HG02870 (cell line): ENCODE measurements around the gene EIF2B5.

Source experiments
- ATAC-seq: cut with Tn5 transposase; IDR thresholded peaks from one replicate; pipeline ENCODE4 v1.9.1; 2021; ENCODE audit warnings: mild to moderate bottlenecking, moderate library complexity; ENCODE audit not compliant: unreplicated experiment

The EIF2B5 gene

DNA sequence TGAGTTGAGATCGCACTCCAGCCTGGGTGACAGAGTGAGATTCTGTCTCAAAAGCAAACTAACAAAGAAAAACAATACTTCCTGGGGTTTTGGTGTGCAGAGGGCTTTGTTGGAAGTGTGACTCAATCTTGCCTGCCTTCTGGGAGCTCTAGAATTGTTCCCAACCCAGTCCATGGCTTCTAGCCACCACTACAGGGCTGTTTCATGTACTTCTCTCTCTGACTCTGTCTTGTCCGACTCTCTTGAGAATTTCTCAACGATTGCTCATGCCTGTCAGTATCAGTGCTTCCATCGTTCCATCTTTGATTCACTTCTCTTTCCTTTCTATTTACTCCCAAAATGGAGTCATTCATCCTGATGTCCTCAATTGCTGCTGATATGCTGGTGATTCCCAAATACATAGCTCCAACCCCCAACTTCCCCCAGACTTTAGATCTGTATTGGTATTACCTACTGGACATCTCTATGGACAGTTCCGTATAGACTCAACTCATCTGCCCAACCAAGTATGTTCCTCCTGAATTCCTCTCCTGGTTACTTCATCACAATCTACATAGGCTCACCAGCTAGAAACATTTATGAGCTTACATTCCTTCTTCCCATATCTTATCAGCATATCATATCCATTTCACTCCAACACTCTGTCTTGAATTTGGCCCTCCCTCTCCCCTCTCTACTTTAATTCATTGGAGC lies 37.7 kb downstream of the EIF2B5 start:
- ATAC-seq, result no peak

DNA sequence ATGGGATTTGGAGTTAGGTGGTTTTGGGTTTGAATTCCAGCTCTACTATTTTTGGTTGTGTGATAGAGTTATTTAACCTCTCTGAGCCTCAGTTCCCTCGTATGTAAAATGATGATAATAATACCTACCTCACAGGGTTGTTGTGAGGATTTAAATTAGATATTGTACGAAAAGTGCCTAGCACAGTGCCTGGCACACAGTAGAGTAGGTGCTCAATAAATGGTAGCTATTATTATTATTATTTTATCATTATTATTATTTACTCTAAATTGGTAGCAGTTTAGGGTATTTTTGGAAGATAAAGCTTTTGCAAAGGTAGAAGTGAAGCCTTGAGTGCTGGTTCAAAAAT lies 38.2 kb downstream of the EIF2B5 start:
- no peak for ATAC-seq

DNA sequence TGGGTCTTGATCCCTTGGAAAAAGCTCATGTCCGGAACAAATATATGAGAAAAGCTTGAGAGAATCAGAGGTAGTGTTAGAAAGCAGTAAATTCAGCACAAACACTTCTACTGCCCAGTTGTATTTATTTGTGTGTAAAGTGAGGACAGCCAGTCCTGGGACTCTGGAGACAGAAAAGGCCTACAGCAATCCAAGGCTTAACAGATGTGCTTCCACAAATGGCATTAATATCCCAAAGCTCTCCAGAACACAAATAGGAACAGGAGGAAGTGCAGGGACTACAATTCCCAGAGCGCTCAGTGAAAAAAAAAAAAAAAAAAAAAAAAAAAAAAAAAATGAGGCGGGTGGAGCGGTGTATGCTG lies 39.1 kb downstream of the EIF2B5 start:
- no peak for ATAC-seq

DNA sequence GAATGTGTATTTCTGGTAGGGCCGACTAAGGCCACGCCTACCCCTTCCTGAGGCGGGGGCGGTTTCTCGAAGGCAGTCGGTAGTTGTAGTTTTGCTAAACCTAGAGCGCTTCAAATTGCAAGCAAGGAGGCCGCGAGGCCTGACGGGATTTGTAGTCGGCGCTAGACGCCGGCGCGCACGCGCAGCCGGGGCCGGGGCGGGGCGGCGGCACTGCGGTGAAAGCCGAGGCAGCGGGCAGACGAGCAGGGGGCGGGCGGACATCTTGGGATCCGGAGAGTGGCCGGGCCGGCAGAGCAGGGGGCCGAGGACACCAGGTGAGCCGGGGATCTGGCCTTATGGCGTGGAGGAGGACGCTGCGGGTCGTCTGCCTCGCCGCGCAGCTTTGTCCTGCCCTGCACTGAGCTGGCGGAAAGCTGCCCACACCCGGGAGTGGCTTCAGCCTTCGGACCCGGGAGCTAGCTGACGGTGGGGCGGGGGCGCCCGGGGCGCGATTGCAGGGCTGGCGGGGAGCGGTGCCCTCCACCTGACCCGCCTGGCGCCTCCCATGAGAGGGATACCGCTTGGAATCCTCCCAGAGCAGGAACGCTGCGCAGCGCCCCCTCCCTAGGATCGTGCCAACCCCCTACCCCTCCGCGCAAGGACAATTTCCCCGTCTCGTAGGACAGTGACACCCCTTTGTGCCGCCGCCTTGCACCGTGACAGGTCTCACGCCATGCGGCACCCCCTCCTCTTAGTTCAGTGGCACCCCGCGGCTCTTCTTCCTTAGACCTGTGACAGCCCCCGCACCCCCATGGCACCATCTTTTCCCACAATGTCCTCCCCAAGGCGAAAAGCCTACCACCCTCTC lies 39.7 kb downstream of the EIF2B5 start, which contains the start of gene AP2M1:
Gene AP2M1, plus strand, starts transcription at position 210 of the 847 bp plus-strand sequence. CDS start 2,139 bp downstream, outside the sequence.
- peak; percentile 95 for ATAC-seq

DNA sequence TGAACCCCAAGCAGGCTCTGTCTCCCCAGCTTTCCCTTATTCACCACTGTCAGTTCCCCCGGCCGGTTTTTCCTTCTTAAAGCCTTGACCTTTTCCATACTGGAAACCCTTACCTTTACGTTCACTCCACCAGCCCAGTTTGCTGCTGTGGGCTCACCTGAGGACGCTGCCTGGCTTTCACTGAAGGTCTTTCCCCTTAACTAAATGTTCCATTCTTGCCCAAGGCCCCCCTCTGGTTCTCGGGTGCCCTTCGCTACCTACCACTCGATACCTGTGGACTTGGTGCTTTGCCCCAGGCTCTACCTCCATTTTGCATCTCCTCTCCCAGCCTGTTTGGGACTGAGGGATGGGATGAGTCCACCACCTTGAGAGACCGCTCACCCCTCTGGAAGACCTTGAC lies 40.3 kb downstream of the EIF2B5 start:
- no peak for ATAC-seq

DNA sequence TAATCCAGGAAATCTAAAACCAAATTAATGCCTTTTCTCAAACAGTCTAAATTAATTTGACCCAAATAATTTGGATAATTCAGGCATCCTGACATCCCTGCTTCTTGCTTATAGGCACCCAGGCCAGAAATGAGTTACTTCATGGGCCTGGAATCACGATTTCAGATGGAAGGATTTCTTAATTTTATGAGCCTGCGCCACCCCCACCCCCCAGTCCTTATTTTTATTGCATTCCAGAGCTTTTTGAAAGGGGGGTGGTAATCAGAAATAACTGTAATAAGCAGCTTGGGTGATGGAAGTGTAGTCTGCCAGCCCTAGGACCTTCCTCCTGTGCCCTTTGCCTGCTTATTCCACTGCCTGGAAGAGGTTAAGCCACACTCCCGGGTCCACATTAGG lies 40.8 kb downstream of the EIF2B5 start:
- ATAC-seq, result no peak

DNA sequence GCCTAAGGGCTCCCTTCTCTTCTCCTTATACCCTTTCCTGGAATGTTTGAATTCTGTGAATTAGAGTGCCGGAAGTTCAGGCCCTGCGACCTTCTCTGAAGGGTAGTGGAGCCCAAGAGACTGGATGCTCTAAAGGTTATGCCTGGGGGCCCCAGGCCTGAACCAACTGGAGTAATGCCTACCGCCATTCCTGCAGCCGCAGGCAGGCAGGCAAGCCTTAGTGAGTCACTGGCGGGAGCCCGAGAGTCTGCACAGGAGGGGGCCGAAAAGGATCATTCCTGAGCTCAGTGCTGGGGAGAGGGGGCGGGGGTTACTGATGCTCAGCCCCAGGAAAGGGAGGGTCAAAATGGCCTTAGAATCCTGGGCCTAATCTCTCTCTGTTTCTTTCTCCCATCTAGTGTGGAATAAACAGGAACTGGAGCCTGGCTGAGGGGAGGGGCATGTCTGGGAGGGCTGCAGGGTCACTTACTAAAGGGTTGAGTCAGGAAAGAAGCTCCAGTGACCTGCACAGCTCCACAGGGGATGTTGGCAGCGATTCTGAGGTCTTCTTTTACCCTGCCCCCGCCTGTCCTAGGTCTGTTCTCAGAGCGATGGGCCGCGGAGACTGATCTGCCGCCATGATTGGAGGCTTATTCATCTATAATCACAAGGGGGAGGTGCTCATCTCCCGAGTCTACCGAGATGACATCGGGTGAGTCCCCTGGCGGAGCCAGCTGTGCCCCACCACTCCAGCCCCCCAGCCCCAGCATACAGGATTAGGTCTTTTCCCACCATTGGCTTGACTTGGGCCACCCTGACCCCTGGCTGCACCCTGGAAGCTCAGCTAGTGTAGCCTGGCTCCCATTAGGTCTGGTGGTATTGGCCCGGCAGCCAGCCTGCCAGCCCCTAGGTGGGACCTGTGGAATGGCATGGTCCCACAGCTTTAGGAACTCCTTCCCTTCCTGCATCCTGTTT lies 41.5 kb downstream of the EIF2B5 start:
- ATAC-seq, result no peak

DNA sequence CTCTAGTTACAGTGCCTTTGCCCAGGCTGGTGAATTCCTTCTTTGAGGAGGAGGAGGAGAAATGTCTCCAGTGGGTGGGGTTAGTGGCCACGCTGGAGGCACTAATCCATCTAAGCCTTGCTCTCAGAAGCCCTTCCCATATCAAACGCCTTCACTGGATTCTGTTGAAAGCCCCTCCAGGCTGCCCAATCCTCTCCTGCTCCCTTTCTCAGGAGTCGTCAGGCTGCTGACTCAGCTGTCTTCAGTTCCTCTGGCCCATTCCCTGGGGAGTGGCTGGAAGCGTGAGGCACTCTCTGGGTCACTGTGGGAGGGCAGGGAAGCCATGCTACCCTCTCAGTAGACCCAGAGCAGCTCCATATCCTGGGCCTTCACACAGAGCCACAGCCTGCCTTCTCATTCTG lies 42.2 kb downstream of the EIF2B5 start:
- no peak for ATAC-seq

DNA sequence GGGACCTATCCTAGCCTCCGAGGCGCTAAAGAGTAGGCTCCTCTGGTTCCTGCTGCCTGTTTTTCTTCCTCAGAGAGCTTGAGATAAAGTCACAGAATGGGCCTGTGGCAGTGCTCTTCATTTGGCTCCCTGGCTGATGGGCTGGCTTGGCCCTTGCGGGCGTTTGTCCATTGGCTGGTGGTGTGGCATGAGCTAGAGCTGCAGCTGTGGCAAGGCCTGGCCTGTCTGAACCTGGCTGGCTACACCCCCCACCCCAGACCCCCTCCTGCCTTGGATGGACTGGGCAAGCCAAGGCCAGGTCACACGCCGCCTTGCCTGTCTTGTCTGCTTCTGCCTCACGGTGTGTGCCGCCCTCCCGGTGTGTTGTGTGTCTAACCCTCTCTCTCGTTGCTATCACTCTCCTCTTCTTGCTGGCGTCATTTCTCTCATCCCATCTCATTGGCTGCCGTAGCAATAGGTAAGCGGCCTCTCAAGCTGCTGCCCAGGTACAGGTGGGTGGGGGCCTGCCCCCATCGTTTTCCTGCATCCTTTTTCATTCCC lies 42.7 kb downstream of the EIF2B5 start:
- no peak for ATAC-seq

DNA sequence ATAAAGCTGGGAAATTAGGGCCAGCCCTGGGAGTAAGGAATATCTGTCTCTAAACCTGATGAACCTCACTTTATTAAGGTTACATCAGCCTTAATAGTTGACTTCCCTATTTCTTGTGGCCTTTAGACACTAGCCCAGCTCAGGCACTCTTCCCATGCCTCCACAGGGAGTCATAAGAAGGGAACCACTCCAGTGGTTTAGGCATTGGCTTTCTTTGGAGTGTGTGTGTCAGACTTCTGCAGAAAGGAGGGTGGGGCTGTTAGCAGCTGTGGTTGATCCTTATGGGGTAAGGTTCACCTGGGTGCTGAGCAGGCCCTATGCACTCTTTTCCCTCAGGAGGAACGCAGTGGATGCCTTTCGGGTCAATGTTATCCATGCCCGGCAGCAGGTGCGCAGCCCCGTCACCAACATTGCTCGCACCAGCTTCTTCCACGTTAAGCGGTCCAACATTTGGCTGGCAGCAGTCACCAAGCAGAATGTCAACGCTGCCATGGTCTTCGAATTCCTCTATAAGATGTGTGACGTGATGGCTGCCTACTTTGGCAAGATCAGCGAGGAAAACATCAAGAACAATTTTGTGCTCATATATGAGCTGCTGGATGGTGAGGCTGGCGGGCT lies 43.5 kb downstream of the EIF2B5 start:
- no peak for ATAC-seq

DNA sequence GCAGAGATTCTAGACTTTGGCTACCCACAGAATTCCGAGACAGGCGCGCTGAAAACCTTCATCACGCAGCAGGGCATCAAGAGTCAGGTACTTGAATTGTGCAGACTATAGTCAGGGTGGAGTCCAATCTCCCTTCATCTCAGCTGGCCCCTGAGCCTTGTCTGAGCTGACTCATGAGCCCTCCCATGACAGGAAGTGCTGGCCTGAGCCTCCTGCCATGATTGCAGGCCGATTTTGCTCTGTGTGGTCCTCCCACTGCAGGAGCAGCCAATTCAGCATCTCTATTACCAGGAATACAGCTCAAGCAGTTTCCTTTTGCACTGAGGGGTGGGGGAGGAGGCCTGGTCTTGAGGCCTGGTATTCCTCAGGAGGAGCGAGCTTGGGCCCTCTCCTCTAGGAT lies 45.0 kb downstream of the EIF2B5 start:
- ATAC-seq, result no peak

DNA sequence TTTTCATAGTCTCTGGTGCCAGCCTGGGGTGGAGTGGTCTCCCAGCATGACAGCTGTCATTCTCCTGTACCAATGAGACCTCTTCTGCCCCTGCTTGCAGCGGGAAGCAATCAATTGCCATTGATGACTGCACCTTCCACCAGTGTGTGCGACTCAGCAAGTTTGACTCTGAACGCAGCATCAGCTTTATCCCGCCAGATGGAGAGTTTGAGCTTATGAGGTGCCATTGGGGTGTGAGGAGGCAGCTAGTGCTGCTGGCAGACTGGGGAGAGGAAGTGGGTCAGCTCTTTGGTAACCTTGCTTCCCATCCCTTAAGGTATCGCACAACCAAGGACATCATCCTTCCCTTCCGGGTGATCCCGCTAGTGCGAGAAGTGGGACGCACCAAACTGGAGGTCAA lies 46.4 kb downstream of the EIF2B5 start:
- ATAC-seq, result no peak

DNA sequence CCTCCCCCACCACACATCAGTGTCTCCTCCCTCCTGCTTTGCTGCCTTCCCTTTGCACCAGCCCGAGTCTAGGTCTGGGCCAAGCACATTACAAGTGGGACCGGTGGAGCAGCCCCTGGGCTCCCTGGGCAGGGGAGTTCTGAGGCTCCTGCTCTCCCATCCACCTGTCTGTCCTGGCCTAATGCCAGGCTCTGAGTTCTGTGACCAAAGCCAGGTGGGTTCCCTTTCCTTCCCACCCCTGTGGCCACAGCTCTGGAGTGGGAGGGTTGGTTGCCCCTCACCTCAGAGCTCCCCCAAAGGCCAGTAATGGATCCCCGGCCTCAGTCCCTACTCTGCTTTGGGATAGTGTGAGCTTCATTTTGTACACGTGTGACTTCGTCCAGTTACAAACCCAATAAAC lies 48.5 kb downstream of the EIF2B5 start:
- ATAC-seq, result no peak

DNA sequence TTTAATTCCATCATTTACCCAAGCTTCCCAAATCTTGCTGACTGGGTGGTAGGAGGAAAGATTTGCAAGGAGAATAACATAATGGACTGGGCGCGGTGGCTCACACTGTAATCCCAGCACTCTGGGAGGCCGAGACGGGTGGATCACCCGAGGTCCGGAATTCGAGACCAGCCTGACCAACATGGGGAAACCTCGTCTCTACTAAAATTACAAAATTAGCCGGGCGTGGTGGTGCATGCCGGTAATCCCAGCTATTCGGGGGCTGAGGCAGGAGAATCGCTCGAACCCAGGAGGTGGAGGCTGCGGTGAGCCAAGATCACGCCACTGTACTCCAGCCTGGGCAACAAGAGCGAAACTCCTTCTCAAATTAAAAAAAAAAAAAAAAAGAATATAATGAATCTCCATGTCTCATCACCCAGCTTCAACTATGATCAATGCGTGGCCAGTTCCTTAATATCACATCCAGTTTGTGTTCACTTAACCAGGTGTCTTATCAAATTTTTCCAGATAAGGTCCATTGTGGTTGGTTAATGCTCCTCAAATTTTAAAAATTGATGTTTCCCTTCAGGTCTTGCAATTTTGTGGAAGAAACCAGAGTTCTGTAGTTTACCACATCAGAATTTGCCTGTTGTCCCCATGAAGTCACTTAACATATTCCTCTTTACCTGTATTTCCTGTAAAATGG lies 49.5 kb downstream of the EIF2B5 start:
- no peak for ATAC-seq

DNA sequence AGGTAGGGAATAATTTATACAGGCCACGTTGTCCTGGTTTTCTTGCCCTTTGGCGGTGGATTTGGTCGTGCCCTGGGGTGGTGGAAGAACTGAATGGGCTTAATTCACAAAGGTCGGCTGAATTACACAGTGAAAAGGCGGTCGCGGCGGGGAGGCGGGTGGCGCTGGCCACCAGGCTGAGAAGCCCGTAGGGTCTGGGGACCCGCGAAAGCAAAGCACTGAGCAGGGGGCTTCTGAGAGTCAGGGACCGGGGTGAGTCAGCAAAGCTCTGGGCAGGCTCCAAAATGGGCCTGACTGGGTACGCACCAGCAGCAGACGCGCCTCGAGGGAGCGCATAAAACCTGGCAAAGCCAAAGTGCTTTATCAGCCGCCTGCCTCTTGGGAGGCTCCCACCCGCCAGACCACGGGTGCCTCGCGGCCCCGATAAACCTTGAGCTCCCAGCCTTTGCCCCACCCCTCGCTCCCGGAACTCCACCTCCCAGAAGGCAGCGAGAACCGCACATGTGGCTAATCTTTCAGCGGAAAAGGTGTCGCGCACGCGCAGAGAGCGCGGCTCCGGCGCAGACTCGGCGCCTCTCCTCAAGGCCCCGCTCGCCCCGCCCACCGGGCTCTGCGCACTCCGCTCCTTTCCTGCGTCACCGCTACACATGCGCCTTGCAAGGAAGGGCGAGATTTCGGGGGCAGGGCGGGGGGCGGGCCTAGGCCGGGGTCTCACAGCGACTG lies 50.5 kb downstream of the EIF2B5 start:
- ATAC-seq, result peak; percentile 85

DNA sequence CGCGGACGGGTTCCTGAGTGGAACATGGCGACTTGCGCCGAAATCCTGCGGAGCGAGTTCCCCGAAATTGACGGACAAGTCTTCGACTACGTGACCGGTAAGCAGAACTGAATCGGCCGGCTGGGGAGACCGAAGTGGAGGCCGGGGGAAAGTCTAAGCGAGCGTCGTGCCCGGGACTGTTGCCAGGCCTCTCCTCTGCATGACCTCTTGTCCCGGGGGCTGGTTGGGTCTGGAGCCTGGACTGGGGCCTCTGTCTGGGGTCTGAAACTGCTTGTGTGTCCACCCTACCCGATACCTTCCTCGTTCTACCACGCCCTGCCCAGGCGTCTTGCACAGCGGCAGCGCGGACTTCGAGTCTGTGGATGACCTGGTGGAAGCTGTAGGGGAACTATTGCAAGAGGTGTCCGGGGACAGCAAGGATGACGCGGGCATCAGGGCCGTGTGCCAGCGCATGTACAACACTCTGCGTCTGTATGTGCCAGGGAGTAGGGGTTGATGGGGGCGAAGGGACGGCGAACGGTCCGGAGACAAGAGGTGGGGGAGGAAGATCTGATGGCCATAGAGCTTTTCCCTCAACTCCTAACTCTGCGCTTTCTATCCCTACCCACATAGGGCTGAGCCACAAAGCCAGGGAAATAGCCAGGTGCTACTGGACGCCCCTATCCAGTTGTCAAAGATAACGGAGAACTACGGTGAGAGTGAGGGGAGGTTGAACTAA lies 51.2 kb downstream of the EIF2B5 start, which contains the start of gene ABCF3:
Gene ABCF3, plus strand, starts transcription at position 16 of the 718 bp plus-strand sequence. Its CDS starts 9 bp downstream, at position 25.
- ATAC-seq, result peak; percentile 23

DNA sequence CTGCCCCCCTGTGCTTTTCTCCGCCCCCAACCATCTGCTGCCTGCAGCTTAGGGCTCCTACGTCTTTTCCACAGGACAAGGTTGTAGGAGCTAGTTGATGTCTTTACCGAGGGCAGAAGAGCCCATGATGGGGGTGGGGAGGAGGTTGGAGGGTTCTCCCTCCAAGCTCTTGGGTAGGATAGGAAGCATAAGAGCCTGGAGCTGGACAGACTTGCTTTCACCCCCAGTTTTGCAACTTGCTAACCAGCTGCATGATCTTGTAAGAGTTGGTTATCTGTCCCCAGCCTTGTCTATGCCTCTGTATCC lies 51.7 kb downstream of the EIF2B5 start:
- no peak for ATAC-seq

DNA sequence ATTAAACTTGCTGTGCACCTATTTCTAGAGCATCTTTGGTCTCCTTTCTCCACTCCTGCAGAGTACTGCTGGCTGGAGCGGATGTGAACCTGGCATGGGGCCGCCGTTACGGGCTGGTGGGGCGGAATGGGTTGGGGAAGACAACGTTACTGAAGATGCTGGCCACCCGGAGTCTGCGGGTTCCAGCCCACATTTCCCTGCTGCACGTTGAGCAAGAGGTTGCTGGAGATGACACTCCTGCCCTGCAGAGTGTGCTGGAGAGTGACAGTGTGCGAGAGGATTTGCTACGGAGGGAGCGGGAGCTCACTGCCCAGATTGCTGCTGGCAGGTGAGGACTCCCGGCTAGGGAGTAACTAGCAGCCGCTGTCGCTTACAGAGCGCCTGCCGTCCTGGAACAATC lies 52.9 kb downstream of the EIF2B5 start:
- no peak for ATAC-seq

DNA sequence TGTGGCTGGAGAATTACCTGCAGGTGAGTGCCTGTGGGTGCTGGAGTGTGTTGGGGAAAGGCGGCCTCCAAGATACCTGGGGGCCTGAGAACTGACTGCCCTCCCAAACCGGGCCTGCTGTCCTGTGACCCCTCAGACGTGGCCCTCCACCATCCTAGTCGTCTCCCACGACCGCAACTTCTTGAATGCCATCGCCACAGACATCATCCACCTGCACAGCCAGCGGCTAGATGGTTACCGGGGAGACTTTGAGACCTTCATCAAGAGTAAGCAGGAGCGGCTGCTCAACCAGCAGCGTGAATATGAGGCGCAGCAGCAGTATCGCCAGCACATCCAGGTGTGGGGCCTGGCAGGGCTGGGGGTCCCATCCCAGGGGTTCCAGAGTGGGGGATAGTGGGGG lies 54.3 kb downstream of the EIF2B5 start:
- ATAC-seq, result no peak
